Spleen (tissue), 11 donors: ENCODE measurements around the gene CD248. TPM values are rescaled to one million over a fixed set of nuclear protein-coding genes. Genes with fewer than 3 reads are reported as not detected.

Source experiments
- DNase-seq: peaks from one replicate; pipeline ENCODE4 v3.0.0-alpha.2; 2020
- H3K27ac ChIP-seq, 8 donors: fragments of 200-600 bp; sonication (generic) in 7 of 8; 1 replicate in 4 of 8; 2 replicates in 4 of 8; pipeline versions ENCODE4 v1.5.0 to v1.8.0; 2016 to 2021; ENCODE audit warnings: inconsistent platforms in 4 of 8, mild to moderate bottlenecking in 4 of 8, moderate library complexity in 1 of 8
- H3K27me3 ChIP-seq, 7 donors: fragments of 200-600 bp; sonication (generic) in 6 of 7; replicated peaks in 1 of 7; 1 replicate in 4 of 7; 2 replicates in 3 of 7; pipeline versions ENCODE4 v1.5.0 to v1.8.0; 2016 to 2021; ENCODE audit warnings: inconsistent platforms in 3 of 7, mild to moderate bottlenecking in 1 of 7
- H3K36me3 ChIP-seq, 6 donors: fragments of 200-600 bp; sonication (generic) in 5 of 6; 1 replicate in 4 of 6; 2 replicates in 2 of 6; pipeline versions ENCODE4 v1.5.0 to v1.8.0; 2016 to 2021; ENCODE audit warnings: inconsistent platforms in 2 of 6
- H3K4me1 ChIP-seq, 6 donors: fragments of 200-600 bp; sonication (generic) in 5 of 6; 1 replicate in 3 of 6; 2 replicates in 3 of 6; pipeline versions ENCODE4 v1.5.0 to v1.8.0; 2016 to 2021; ENCODE audit warnings: inconsistent platforms in 3 of 6
- H3K4me3 ChIP-seq, 8 donors: fragments of 200-600 bp; sonication (generic) in 7 of 8; 1 replicate in 4 of 8; 2 replicates in 4 of 8; pipeline versions ENCODE4 v1.5.0 to v1.8.0; 2016 to 2021; ENCODE audit warnings: inconsistent platforms in 4 of 8, mild to moderate bottlenecking in 4 of 8, moderate library complexity in 2 of 8
- H3K9me3 ChIP-seq, 8 donors: fragments of 200-600 bp; sonication (generic) in 7 of 8; 1 replicate in 4 of 8; 2 replicates in 4 of 8; pipeline versions ENCODE4 v1.5.0 to v1.8.0; 2016 to 2021; ENCODE audit warnings: inconsistent platforms in 4 of 8
- CTCF ChIP-seq, 11 experiments: fragments of 200-600 bp in 7 of 11; fragments of 450-650 bp in 4 of 11; sonication (generic) in 4 of 11; IDR thresholded peaks in 8 of 11; conservative IDR thresholded peaks in 3 of 11; 1 replicate in 7 of 11; 2 replicates in 4 of 11; pipeline versions ENCODE4 v1.4.0 to v1.8.0; 2016 to 2021; ENCODE audit warnings: antibody characterized with exemption in 11 of 11, inconsistent platforms in 4 of 11, mild to moderate bottlenecking in 1 of 11
- POLR2A ChIP-seq, 3 donors: fragments of 450-650 bp; IDR thresholded peaks; one replicate each; pipeline ENCODE4 v1.5.1; 2017; ENCODE audit warnings: antibody characterized with exemption in 3 of 3, mild to moderate bottlenecking in 1 of 3
- POLR2AphosphoS5 ChIP-seq, 3 donors: sonication (generic); formaldehyde crosslinking; IDR thresholded peaks; one replicate each; pipeline ENCODE4 v1.5.1; 2017; ENCODE audit warnings: antibody characterized with exemption in 3 of 3
- WGBS, 5 donors: extraction: QIAGEN DNeasy Blood & Tissue Kit in 3 of 5; methylation state at CpG; one replicate each; pipeline versions ENCODE4 v1.1.5 to v1.1.7; 2013 to 2018; 5-methylcytosine and 5-hydroxymethylcytosine counted together
- intact Hi-C: fragments of 100-400 bp; cut with DNase I; formaldehyde crosslinking; loops from one replicate; pipeline ENCODE4 v1.15.0; 2023; ENCODE audit warnings: low total_unique reads
- polyA plus RNA-seq, 3 donors: library from polyadenylated mRNA; stranded (reverse); fragments of 200-250 nt; gene quantifications; one replicate each; pipeline ENCODE4 v1.2.1, GENCODE V29; 2013
- total RNA-seq, 7 donors: library from RNA; depleted of rRNA in 3 of 7; stranded (reverse); fragments of >200 nt in 3 of 7; fragmentation: NEBNext Ultra II Directional in 4 of 7; extraction: Animal tissue kit (Norgen Biotek cat#: 25700) in 4 of 7; gene quantifications; one replicate each; pipeline versions ENCODE4 v1.1.0 to v1.2.1, GENCODE V29; 2016 to 2021
- donor health status: healthy with polysubstance abuse.
- donor health status: DM: no; HTN: no; CAD: no; lungs with moderate emphysema.
- donor health status: DM: no; HTN: no; CAD: no.
- donor health status: Bipolar disorder and iron deficiency.
- donor health status: healthy.
- donor health status: DM: no; HTN: no; CAD: no.
- donor health status: DM: yes; HTN: yes; CAD: no.

Gene CD248
- total and polyA plus RNA-seq, 10 donors, result 1.7 to 15.7 (median 4.9) TPM

GRCh38 chr11:66346476-66347424, 29.9 kb upstream of the CD248 start:
- peak overlapping the region; percentile 61 to 90 (median 86) for H3K4me3 ChIP-seq
- H3K36me3 ChIP-seq, result peaks cover 0 to 14% (median 5%) of the 10 kb centered on the region in 6 donors
- DNase-seq, result peak; percentile 80
- 31 to 48% (median 33%) methylated on average over 35 to 68 of the region's 68 CpGs for WGBS, 5 donors
- H3K27ac ChIP-seq, result peak overlapping the region; percentile 55 to 89 (median 82)
- H3K27me3 ChIP-seq, result peaks cover 0 to 5% (median 0%) of the 10 kb centered on the region in 7 donors
- intact Hi-C loops, result no loop called here
- TF ChIP-seq POLR2A (IDR thresholded peaks at IDR 0.05) (no peak), POLR2AphosphoS5 (IDR thresholded peaks at IDR 0.05) (no peak), CTCF (IDR thresholded peaks at IDR 0.05 in 8 of 11, conservative IDR thresholded peaks at IDR 0.05 in 3 of 11) (no peak)
- H3K4me1 ChIP-seq, result peaks cover 34 to 70% (median 49%) of the 10 kb centered on the region in 6 donors
- no peaks in the 10 kb centered on the region for H3K9me3 ChIP-seq

- intact Hi-C loops, result no loop called here
- Histone ChIP-seq H3K27me3 (peaks cover 0 to 5% (median 0%) of the 10 kb centered on the region in 7 donors), H3K4me3 (peak overlapping the region; percentile 90 to 99 (median 98)), H3K36me3 (peaks cover 6 to 29% (median 20%) of the 10 kb centered on the region in 6 donors), H3K27ac (peak overlapping the region in 7 of 8 donors; percentile 72 to 92 (median 85)), H3K9me3 (no peaks in the 10 kb centered on the region), H3K4me1 (peaks cover 34 to 70% (median 49%) of the 10 kb centered on the region in 6 donors)
- WGBS, 5 donors, result 8 to 27% (median 13%) methylated on average over 5 to 7 of the region's 7 CpGs
- TF ChIP-seq POLR2A (IDR thresholded peaks at IDR 0.05) (no peak), POLR2AphosphoS5 (IDR thresholded peaks at IDR 0.05) (no peak), CTCF (IDR thresholded peaks at IDR 0.05 in 8 of 11, conservative IDR thresholded peaks at IDR 0.05 in 3 of 11) (no peak)
- DNase-seq, result no peak
These were observed 28.4 kb upstream of the CD248 start for GRCh38 chr11:66345316-66345649.

- peak; percentile 100 for DNase-seq
- no peaks in the 10 kb centered on the region for H3K9me3 ChIP-seq
- WGBS, 5 donors, result 0 to 1% (median 1%) methylated on average over 33 to 59 of the region's 59 CpGs
These were observed 27.9 kb upstream of the CD248 start, which contains the start of gene BRMS1 for GRCh38 chr11:66344550-66345315. Gene BRMS1, minus strand, starts transcription at chr11:66345104. Its CDS starts 2,870 bp downstream, at chr11:66342234.

More at GRCh38 chr11:66344550-66345315, 27.9 kb upstream of the CD248 start, which contains the start of gene BRMS1:
- peaks cover 34 to 70% (median 49%) of the 10 kb centered on the region in 6 donors for H3K4me1 ChIP-seq
- peak within 1 kb of the TSS; percentile 68 to 92 (median 82) for H3K27ac ChIP-seq
- H3K36me3 ChIP-seq, result peaks cover 7 to 34% (median 25%) of the 10 kb centered on the region in 6 donors
- TF ChIP-seq POLR2A (IDR thresholded peaks at IDR 0.05) (peak in 2 of 3 donors; percentile 81), CTCF (IDR thresholded peaks at IDR 0.05 in 8 of 11, conservative IDR thresholded peaks at IDR 0.05 in 3 of 11) (peak in 10 of 11 experiments; percentile 8 to 58 (median 32)), POLR2AphosphoS5 (IDR thresholded peaks at IDR 0.05) (peak; percentile 98)
- intact Hi-C loops, result no loop called here
- H3K27me3 ChIP-seq, result peaks cover 0 to 5% (median 0%) of the 10 kb centered on the region in 7 donors
- H3K4me3 ChIP-seq, result peak within 1 kb of the TSS; percentile 90 to 99 (median 98)
